Natural killer cell treated with Interleukin-12 subunit alpha and Interleukin-12 subunit beta and Interleukin-15 and Interleukin-18, amount 100 ng/mL, for 72 hours (primary cell): ENCODE measurements around the gene GNAS-AS1. TPM values are rescaled to one million over a fixed set of nuclear protein-coding genes. Genes with fewer than 3 reads are reported as not detected.
A peak's percentile ranks its signal among the peaks of the same experiment; 100 is the strongest.

Experiments
- ATAC-seq, 2 donors: fragments of 150-1000 bp; cut with Tn5 transposase in 1 of 2; sonication (Bioruptor Pico), chemical (Tn5 transposase) in 1 of 2; 2 replicates each; pipeline ENCODE4 v1.10.0; 2021
- DNase-seq: peaks from one replicate; pipeline ENCODE4 v3.0.0; 2022; ENCODE audit warnings: low spot score
- H3K27ac Mint-ChIP-seq, 2 donors: 1 replicate in 1 of 2; 2 replicates in 1 of 2; pipeline ENCODE4 v1.8.0; 2022; ENCODE audit warnings: mixed read lengths in 2 of 2, mild to moderate bottlenecking in 1 of 2, moderate library complexity in 1 of 2
- H3K27me3 Mint-ChIP-seq, 2 donors: 1 replicate in 1 of 2; 2 replicates in 1 of 2; pipeline ENCODE4 v1.8.0; 2022; ENCODE audit warnings: mixed read lengths in 2 of 2
- H3K36me3 Mint-ChIP-seq: one replicate; pipeline ENCODE4 v1.8.0; 2022; ENCODE audit warnings: mixed read lengths
- H3K4me1 Mint-ChIP-seq, 2 donors: 1 replicate in 1 of 2; 2 replicates in 1 of 2; pipeline ENCODE4 v1.8.0; 2022; ENCODE audit warnings: low read depth in 2 of 2, mixed read lengths in 2 of 2, mild to moderate bottlenecking in 1 of 2
- H3K4me3 Mint-ChIP-seq: one replicate; pipeline ENCODE4 v1.8.0; 2022; ENCODE audit warnings: mixed read lengths
- H3K9me3 Mint-ChIP-seq: 2 replicates; pipeline ENCODE4 v1.8.0; 2022; ENCODE audit warnings: mixed read lengths
- total RNA-seq, 2 donors: library from RNA; stranded (reverse); gene quantifications; one replicate each; pipeline ENCODE4 v1.2.3, GENCODE V29; 2022

The GNAS-AS1 gene
- total RNA-seq, 2 donors from 2014 or later: 0.29 to 4.7 TPM

- Mint-ChIP-seq H3K4me1 (no peaks in the 10 kb centered on the region), H3K9me3 (no peaks in the 10 kb centered on the region), H3K36me3 (no peaks in the 10 kb centered on the region), H3K27ac (no peak overlapping the region), H3K4me3 (no peak overlapping the region), H3K27me3 (peaks cover 0 to 4% of the 10 kb centered on the region in 2 donors)
- DNase-seq (no peak), ATAC-seq (no peak)
Measured at GRCh38 chr20:58877976-58878360, 27.3 kb upstream of the GNAS-AS1 start.

- Mint-ChIP-seq H3K4me1 (no peaks in the 10 kb centered on the region), H3K4me3 (no peak overlapping the region), H3K9me3 (no peaks in the 10 kb centered on the region), H3K27ac (no peak overlapping the region), H3K27me3 (peaks cover 0 to 4% of the 10 kb centered on the region in 2 donors), H3K36me3 (no peaks in the 10 kb centered on the region)
- DNase-seq (no peak), ATAC-seq (no peak)
Measured at GRCh38 chr20:58877050-58877975, 26.6 kb upstream of the GNAS-AS1 start.

- Mint-ChIP-seq H3K4me3 (no peak overlapping the region), H3K9me3 (no peaks in the 10 kb centered on the region), H3K27me3 (peaks cover 0 to 4% of the 10 kb centered on the region in 2 donors), H3K36me3 (no peaks in the 10 kb centered on the region), H3K27ac (no peak overlapping the region), H3K4me1 (no peaks in the 10 kb centered on the region)
- no peak for DNase-seq
- no peak for ATAC-seq
Measured at GRCh38 chr20:58876437-58876836, 25.7 kb upstream of the GNAS-AS1 start.

- H3K27me3 Mint-ChIP-seq: peaks cover 5 to 7% of the 10 kb centered on the region in 2 donors
- H3K36me3 Mint-ChIP-seq: no peaks in the 10 kb centered on the region
- H3K4me1 Mint-ChIP-seq: peaks cover 3 to 4% of the 10 kb centered on the region in 2 donors
- H3K27ac Mint-ChIP-seq: no peak overlapping the region
- DNase-seq (no peak), ATAC-seq (no peak)
- H3K9me3 Mint-ChIP-seq: no peaks in the 10 kb centered on the region
- H3K4me3 Mint-ChIP-seq: no peak overlapping the region
Measured at GRCh38 chr20:58875541-58876134, 24.9 kb upstream of the GNAS-AS1 start.

- H3K27ac Mint-ChIP-seq: no peak overlapping the region
- DNase-seq: no peak
- ATAC-seq: no peak
- no peaks in the 10 kb centered on the region for H3K36me3 Mint-ChIP-seq
- peaks cover 7 to 10% of the 10 kb centered on the region in 2 donors for H3K27me3 Mint-ChIP-seq
- no peaks in the 10 kb centered on the region for H3K9me3 Mint-ChIP-seq
- H3K4me1 Mint-ChIP-seq: peaks cover 4 to 6% of the 10 kb centered on the region in 2 donors
- no peak overlapping the region for H3K4me3 Mint-ChIP-seq
Measured at GRCh38 chr20:58875111-58875510, 24.4 kb upstream of the GNAS-AS1 start.

GRCh38 chr20:58874469-58874868 is 23.8 kb upstream of the GNAS-AS1 start:
- DNase-seq: no peak
- H3K27ac Mint-ChIP-seq: peak overlapping the region in 1 of 2 donors; percentile 17
- ATAC-seq: no peak
- H3K36me3 Mint-ChIP-seq: no peaks in the 10 kb centered on the region
- no peak overlapping the region for H3K4me3 Mint-ChIP-seq
- H3K4me1 Mint-ChIP-seq: peaks cover 4 to 6% of the 10 kb centered on the region in 2 donors
- peaks cover 6 to 13% of the 10 kb centered on the region in 2 donors for H3K27me3 Mint-ChIP-seq
- no peaks in the 10 kb centered on the region for H3K9me3 Mint-ChIP-seq

GRCh38 chr20:58871533-58872102 is 20.9 kb upstream of the GNAS-AS1 start:
- no peak overlapping the region for H3K4me3 Mint-ChIP-seq
- H3K27me3 Mint-ChIP-seq: peaks cover 10 to 20% of the 10 kb centered on the region in 2 donors
- H3K9me3 Mint-ChIP-seq: no peaks in the 10 kb centered on the region
- no peak for ATAC-seq
- peaks cover 4 to 6% of the 10 kb centered on the region in 2 donors for H3K4me1 Mint-ChIP-seq
- no peak for DNase-seq
- no peaks in the 10 kb centered on the region for H3K36me3 Mint-ChIP-seq
- peak overlapping the region in 1 of 2 donors; percentile 39 for H3K27ac Mint-ChIP-seq

- Mint-ChIP-seq H3K36me3 (no peaks in the 10 kb centered on the region), H3K9me3 (no peaks in the 10 kb centered on the region), H3K27me3 (peaks cover 10 to 20% of the 10 kb centered on the region in 2 donors), H3K4me3 (no peak overlapping the region), H3K27ac (peak overlapping the region in 1 of 2 donors; percentile 39), H3K4me1 (peaks cover 4 to 6% of the 10 kb centered on the region in 2 donors)
- DNase-seq (no peak), ATAC-seq (peak; percentile 73 to 75)
Measured at GRCh38 chr20:58870293-58871014, 19.8 kb upstream of the GNAS-AS1 start.

- peaks cover 10 to 20% of the 10 kb centered on the region in 2 donors for H3K27me3 Mint-ChIP-seq
- H3K9me3 Mint-ChIP-seq: no peaks in the 10 kb centered on the region
- DNase-seq: no peak
- H3K4me3 Mint-ChIP-seq: no peak overlapping the region
- no peaks in the 10 kb centered on the region for H3K36me3 Mint-ChIP-seq
- ATAC-seq: no peak
- H3K4me1 Mint-ChIP-seq: peaks cover 4 to 6% of the 10 kb centered on the region in 2 donors
- H3K27ac Mint-ChIP-seq: no peak overlapping the region
Measured at GRCh38 chr20:58869662-58870227, 19.0 kb upstream of the GNAS-AS1 start.

GRCh38 chr20:58868795-58869194 is 18.1 kb upstream of the GNAS-AS1 start:
- no peak for ATAC-seq
- Mint-ChIP-seq H3K9me3 (no peaks in the 10 kb centered on the region), H3K27ac (no peak overlapping the region), H3K36me3 (no peaks in the 10 kb centered on the region), H3K27me3 (peaks cover 10 to 20% of the 10 kb centered on the region in 2 donors), H3K4me1 (peaks cover 4 to 6% of the 10 kb centered on the region in 2 donors), H3K4me3 (no peak overlapping the region)
- no peak for DNase-seq

- DNase-seq (no peak), ATAC-seq (no peak)
- Mint-ChIP-seq H3K4me3 (no peak overlapping the region), H3K9me3 (no peaks in the 10 kb centered on the region), H3K36me3 (no peaks in the 10 kb centered on the region), H3K4me1 (peaks cover 4 to 6% of the 10 kb centered on the region in 2 donors), H3K27me3 (peaks cover 21 to 35% of the 10 kb centered on the region in 2 donors), H3K27ac (no peak overlapping the region)
Measured at GRCh38 chr20:58867211-58867610, 16.5 kb upstream of the GNAS-AS1 start.

- no peaks in the 10 kb centered on the region for H3K9me3 Mint-ChIP-seq
- no peak overlapping the region for H3K4me3 Mint-ChIP-seq
- H3K4me1 Mint-ChIP-seq: peaks cover 3% of the 10 kb centered on the region in 2 donors
- H3K27ac Mint-ChIP-seq: no peak overlapping the region
- no peak for DNase-seq
- H3K36me3 Mint-ChIP-seq: no peaks in the 10 kb centered on the region
- peaks cover 26 to 40% of the 10 kb centered on the region in 2 donors for H3K27me3 Mint-ChIP-seq
- ATAC-seq: no peak
Measured at GRCh38 chr20:58865843-58866242, 15.1 kb upstream of the GNAS-AS1 start.

- H3K4me1 Mint-ChIP-seq: no peaks in the 10 kb centered on the region
- H3K27me3 Mint-ChIP-seq: peaks cover 26 to 41% of the 10 kb centered on the region in 2 donors
- no peaks in the 10 kb centered on the region for H3K36me3 Mint-ChIP-seq
- no peak for DNase-seq
- no peak for ATAC-seq
- H3K27ac Mint-ChIP-seq: no peak overlapping the region
- H3K9me3 Mint-ChIP-seq: no peaks in the 10 kb centered on the region
- H3K4me3 Mint-ChIP-seq: no peak overlapping the region
Measured at GRCh38 chr20:58864346-58864745, 13.6 kb upstream of the GNAS-AS1 start.
